ENCODE results near the gene GCLM.

The GCLM gene

DNA sequence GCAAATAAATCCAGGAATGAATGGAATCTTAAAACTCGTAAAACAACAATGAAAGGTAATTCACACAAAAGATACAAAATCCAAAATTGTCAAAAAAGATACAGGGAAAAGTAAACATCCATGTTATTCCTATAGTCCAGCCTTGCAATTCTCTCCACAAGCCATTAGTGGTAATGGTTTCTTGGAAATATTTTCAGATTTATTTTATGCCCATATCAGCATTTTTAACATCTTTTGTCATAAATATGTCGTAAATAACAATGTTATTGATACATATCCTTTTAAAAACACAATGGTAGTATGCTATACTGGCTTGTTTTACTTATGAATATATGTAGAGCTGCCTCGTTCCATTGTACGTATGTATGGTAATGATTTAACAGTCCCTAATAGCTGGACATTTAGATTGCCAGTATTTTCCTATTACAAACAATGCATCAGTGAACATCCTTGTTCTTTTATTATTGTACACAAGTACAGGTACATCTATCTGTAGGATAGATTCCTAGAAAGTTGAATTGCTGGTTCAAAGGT lies 60.8 kb downstream of the GCLM start:
- in situ Hi-C loops (cut with MboI; ENCODE audit: low sequenced_read_pairs) = loop anchor here (25.0 kb wide), 1 partner anchor 411 kb away; the partner anchor contains the start of gene FNBP1L
- no peaks in the 10 kb centered on the region for H3K36me3 ChIP-seq (replicated peaks)
- no peaks in the 10 kb centered on the region for H3K9me3 ChIP-seq
- H3K27me3 ChIP-seq (ENCODE audit: low read depth) = peaks cover 4% of the 10 kb centered on the region; the same call in 1 of the 2 replicates
- DNase-seq (ENCODE audit: low spot score in 2 of 2) = no peak
- peaks cover 5% of the 10 kb centered on the region for H3K4me1 ChIP-seq
- H3K4me3 ChIP-seq = peak overlapping the region; percentile 83

DNA sequence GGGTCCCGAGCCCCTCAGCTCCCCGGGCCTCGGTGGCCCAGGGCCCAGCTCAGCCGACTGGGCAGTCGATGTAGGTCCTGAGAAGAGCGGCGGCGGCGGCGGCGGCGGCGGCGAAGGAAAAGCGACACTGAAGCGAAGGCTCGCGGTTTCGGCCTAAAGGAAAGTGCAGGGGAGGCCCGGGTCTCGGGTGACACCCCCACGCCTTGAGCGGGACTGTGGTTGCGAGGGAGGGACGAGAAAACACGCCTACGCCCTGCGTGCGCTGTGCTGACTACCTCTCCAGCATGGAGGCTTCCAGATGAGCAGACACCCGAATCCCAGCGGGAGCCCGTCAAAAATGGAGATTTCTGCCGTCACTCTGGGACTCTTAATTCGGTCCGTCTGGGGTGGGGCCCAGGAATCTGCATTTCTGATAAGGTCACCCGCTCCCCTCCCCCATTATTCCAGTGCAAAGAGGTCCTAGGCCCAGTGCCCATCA lies 61.4 kb downstream of the GCLM start:
- peak overlapping the region; percentile 83 for H3K4me3 ChIP-seq
- in situ Hi-C loops (cut with MboI; ENCODE audit: low sequenced_read_pairs) = loop anchor here (25.0 kb wide), 1 partner anchor 411 kb away; the partner anchor contains the start of gene FNBP1L
- no peaks in the 10 kb centered on the region; the same call in 1 of the 2 replicates for H3K27me3 ChIP-seq (ENCODE audit: low read depth)
- H3K9me3 ChIP-seq = no peaks in the 10 kb centered on the region
- peak; percentile 47 to 82 for DNase-seq (ENCODE audit: low spot score in 2 of 2)
- H3K36me3 ChIP-seq (replicated peaks) = no peaks in the 10 kb centered on the region
- H3K4me1 ChIP-seq = peaks cover 5% of the 10 kb centered on the region

DNA sequence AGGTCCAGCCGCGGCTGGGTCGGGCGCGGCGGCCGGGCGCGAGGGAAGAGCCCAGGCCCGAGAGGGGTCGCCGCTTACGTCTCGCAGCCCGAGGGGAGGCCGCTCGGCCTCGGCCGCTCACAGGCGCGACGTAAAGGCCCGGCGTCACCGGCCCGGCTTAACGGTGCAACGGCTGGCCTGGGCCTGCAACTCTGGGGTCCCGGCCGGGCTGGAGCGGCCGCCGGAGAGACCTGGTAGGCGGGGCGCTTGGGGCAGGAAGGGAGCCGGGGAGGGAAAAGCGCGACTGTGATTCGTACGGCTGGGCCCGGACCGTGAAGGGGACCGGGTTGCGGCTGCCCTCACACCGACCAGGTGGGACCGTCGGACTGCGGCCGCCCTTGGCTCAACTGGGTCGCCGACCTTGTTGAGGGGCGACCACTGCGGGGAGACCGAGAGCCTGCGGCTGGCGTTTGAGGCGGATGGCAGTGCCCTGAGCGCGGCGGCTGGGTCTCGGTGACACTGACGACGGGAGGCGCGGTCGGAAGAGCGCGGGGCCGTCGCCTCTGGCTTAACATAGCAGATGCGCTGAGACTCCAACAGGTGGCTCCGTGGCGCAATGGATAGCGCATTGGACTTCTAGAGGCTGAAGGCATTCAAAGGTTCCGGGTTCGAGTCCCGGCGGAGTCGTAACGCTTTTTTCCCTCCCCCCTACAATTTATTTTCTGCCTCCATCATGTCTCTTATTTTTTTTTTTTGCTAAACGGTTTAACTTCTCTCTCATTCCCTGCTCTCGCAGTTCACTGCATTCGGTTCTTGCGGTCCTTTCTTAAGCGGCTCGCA lies 62.0 kb downstream of the GCLM start:
- Histone ChIP-seq H3K4me3 (peak overlapping the region; percentile 83), H3K36me3 (replicated peaks) (no peaks in the 10 kb centered on the region), H3K9me3 (no peaks in the 10 kb centered on the region), H3K27me3 (ENCODE audit: low read depth) (no peaks in the 10 kb centered on the region), H3K4me1 (peaks cover 5% of the 10 kb centered on the region)
- DNase-seq (ENCODE audit: low spot score in 2 of 2) = peak; percentile 63 to 86
- in situ Hi-C loops (cut with MboI; ENCODE audit: low sequenced_read_pairs) = loop anchor here (25.0 kb wide), 1 partner anchor 410 kb away; the partner anchor contains the start of gene FNBP1L

DNA sequence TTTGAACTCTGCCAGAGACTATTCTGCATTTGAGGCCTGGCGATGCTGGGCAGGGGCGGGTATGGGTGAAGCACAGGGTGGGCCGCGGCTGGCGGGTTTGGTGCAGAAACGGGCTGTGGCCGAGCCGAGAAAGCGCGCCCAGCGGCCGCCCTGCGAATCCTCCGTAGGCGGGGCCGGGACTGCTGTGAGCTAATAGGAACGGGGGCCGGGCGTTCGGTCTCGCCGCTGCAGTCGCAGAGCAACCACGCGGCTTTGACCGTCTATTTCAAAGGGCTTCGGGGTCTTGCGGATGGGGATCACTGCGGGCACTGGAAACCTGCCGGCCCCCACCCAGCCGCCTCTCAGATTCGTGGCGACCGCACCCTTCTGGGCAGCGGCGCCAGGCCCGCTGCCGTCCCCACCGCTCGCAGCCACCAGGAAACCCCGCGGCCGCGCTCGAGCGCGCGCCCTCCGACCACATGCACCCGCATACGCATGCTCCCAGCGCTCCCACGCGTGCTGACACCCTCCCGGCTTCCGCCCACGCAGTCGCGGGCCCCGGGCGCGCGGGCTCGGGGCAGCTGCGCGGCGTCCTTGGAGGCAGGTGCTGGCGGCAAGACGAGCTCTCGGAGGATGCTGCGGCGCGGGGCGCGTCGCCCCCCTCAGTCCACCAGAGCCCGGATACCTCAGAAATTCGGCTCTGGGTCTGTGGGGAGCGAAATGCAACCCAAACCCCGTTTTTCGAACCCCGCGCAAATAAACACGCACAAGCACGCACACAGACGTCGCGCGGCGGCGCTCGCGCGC lies 62.8 kb downstream of the GCLM start:
- H3K27me3 ChIP-seq (ENCODE audit: low read depth) = no peaks in the 10 kb centered on the region
- peak overlapping the region; percentile 83 for H3K4me3 ChIP-seq
- H3K9me3 ChIP-seq = no peaks in the 10 kb centered on the region
- peak; percentile 82 to 93 for DNase-seq (ENCODE audit: low spot score in 2 of 2)
- in situ Hi-C loops (cut with MboI; ENCODE audit: low sequenced_read_pairs) = loop anchor here (25.0 kb wide), 1 partner anchor 409 kb away; the partner anchor contains the start of gene FNBP1L
- H3K36me3 ChIP-seq (replicated peaks) = no peaks in the 10 kb centered on the region
- H3K4me1 ChIP-seq = peaks cover 5% of the 10 kb centered on the region

DNA sequence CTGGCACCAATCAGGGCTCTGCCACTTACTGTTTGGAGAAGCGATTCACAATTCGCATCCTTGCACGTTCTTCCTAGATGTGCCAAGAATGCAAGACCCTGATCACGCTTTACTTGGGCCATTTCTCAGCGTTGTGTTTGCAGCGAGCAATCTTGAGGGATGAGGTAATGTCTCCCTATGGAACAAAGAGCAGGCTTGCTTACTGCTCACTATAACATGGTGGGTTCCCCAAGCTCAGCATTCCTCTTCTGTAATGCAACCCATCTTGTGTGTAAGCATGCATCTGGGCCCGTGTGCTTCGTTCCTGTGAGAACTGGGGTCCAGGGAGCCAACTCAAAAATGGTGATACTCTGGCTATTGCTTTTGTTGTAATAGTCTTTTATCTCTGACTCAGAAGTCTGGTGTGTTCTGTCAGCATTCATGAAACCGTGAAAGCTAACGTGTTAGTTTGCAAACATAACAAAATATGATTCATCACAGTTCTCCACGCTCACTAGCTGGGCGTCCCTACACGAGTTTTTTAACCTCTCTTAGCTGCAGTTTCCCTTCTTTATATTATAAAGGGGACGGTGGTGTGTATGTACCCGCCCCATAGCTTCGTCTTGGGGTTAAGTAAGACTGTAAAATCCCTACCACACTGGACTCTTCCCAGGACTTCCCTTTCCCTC lies 63.6 kb downstream of the GCLM start:
- Histone ChIP-seq H3K4me1 (peaks cover 5% of the 10 kb centered on the region), H3K9me3 (no peaks in the 10 kb centered on the region), H3K36me3 (replicated peaks) (no peaks in the 10 kb centered on the region), H3K27me3 (ENCODE audit: low read depth) (no peaks in the 10 kb centered on the region), H3K4me3 (peak overlapping the region; percentile 83)
- in situ Hi-C loops (cut with MboI; ENCODE audit: low sequenced_read_pairs) = loop anchor here (25.0 kb wide), 1 partner anchor 408 kb away; the partner anchor contains the start of gene FNBP1L
- DNase-seq (ENCODE audit: low spot score in 2 of 2) = no peak

DNA sequence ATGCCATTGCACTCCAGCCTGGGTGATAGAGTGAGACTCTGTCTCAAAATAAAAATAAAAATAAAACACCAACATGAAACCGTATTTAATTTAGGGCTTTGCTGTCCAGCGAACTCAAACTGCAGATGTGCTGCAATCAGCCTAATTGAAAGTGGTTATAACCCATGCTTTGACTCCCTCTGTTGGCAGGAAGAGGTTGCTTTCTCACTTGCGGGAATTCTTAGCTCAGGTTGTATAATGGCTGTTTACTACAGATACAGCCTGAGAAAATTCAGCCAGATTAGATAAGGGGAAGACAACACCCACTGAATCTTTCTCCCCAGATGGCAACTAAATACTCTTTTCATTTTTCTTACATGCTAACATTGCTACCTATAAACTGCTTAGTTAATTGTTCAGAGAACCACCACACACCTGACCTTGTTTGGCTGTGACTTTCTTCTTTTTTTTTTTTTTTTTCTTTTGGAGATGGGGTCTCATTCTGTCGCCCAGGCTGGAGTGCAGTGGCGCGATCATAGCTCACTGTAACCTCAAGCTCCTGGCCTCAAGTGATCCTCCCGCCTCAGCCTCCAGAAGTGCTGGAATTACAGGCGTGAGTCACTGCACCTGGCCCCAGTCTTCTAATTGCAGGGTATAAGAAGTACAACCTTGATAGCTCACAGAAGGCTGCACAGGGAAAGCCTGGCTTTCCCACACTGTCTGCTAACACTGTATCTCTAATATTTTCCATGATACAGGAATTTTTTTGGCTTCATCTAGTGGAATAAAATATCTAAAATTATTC lies 64.8 kb downstream of the GCLM start:
- H3K9me3 ChIP-seq = no peaks in the 10 kb centered on the region
- H3K4me3 ChIP-seq = no peak overlapping the region
- no peaks in the 10 kb centered on the region for H3K36me3 ChIP-seq (replicated peaks)
- DNase-seq (ENCODE audit: low spot score in 2 of 2) = peak; percentile 58 to 79
- peaks cover 5% of the 10 kb centered on the region for H3K4me1 ChIP-seq
- in situ Hi-C loops (cut with MboI; ENCODE audit: low sequenced_read_pairs) = loop anchor here (25.0 kb wide), 1 partner anchor 407 kb away; the partner anchor contains the start of gene FNBP1L
- no peaks in the 10 kb centered on the region for H3K27me3 ChIP-seq (ENCODE audit: low read depth)

DNA sequence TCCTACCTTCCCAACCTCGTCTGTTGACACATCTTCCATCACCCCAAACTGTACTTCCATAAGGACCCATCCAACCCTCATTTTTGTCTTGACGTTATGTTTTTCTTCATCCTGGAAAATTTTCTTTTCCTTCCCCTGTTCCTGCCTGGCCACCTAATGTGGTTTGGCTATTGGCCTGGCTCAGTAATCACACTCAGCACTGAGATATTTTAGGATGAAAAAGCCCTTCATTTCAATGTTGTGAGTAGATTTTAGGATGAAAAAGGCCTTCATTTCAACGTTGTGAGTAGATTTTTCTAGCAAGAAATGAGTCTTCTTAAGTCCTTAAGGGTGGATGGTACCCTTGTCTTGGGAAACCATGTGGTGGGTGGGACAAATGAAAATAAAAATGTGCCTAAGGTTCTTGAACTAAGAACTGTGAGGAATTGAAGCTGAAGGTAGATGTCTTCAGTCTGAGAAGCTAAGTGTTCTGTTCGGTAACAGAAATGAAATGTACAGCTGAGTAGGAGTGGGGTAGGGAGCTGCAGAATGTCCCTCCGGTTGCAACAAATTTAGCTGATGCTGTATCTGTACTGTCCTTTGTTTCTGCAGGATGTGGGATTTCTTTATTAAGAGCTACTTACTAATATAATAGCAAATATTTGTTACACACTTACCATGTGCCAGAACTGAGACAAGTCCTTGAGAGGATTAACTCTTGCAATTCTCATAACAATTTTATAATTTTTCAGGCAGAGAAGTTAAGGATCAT lies 66.3 kb downstream of the GCLM start:
- Histone ChIP-seq H3K4me3 (no peak overlapping the region), H3K4me1 (peaks cover 5% of the 10 kb centered on the region), H3K36me3 (replicated peaks) (no peaks in the 10 kb centered on the region), H3K9me3 (no peaks in the 10 kb centered on the region), H3K27me3 (ENCODE audit: low read depth) (no peaks in the 10 kb centered on the region)
- DNase-seq (ENCODE audit: low spot score in 2 of 2) = no peak
- in situ Hi-C loops (cut with MboI; ENCODE audit: low sequenced_read_pairs) = loop anchor here (25.0 kb wide), 1 partner anchor 406 kb away; the partner anchor contains the start of gene FNBP1L

DNA sequence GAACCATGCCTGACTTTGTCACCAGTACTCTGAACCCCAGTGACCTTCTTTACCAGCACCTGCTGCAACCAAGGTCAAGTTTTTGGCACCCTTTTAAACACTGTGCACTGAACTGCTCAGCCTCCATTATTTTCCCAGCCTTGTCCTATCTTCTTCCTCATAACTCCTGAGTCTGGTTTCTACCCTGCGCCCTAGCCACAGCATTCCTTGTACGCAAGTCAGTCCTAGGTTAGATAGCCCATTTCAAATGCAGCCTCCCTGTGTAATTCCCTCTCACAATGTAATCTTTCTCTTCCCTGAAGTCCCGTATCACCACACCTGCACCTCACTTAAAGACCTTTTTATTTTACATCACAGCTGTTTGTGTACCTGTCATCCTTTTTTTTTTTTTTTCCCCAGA lies 67.5 kb downstream of the GCLM start:
- Histone ChIP-seq H3K27me3 (ENCODE audit: low read depth) (no peaks in the 10 kb centered on the region), H3K4me1 (peaks cover 5% of the 10 kb centered on the region), H3K36me3 (replicated peaks) (no peaks in the 10 kb centered on the region), H3K9me3 (no peaks in the 10 kb centered on the region), H3K4me3 (no peak overlapping the region)
- DNase-seq (ENCODE audit: low spot score in 2 of 2) = no peak
- in situ Hi-C loops (cut with MboI; ENCODE audit: low sequenced_read_pairs) = loop anchor here (25.0 kb wide), 1 partner anchor 404 kb away; the partner anchor contains the start of gene FNBP1L

DNA sequence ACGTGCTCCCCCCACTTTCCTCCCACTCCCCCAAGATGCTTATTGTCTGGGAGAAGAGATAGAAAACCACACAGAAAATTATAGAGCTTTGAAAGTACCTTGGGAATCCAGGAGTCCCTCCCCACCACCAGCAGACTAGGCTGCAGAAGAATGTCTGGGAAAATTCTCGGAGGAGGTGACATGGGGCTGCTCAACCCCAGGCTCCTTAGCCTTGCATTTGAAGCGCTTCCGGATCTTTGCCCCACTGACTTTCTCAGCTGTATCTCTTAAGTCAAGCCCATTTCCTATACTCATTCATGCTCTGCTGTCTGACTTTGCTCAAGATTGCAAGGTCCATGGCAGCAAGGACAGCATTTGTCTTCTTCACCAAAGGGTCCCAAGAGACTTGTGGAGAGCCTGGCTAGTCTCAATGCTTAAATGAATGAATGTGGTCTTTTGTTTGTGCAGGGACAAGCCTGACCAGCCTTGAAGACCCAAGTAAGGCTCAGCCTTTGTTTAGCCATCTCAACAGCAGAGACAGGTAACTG lies 68.2 kb downstream of the GCLM start:
- no peak for DNase-seq (ENCODE audit: low spot score in 2 of 2)
- in situ Hi-C loops (cut with MboI; ENCODE audit: low sequenced_read_pairs) = loop anchor here (25.0 kb wide), 1 partner anchor 404 kb away; the partner anchor contains the start of gene FNBP1L
- H3K4me1 ChIP-seq = peaks cover 5% of the 10 kb centered on the region
- no peaks in the 10 kb centered on the region for H3K27me3 ChIP-seq (ENCODE audit: low read depth)
- H3K9me3 ChIP-seq = no peaks in the 10 kb centered on the region
- H3K4me3 ChIP-seq = no peak overlapping the region
- H3K36me3 ChIP-seq (replicated peaks) = no peaks in the 10 kb centered on the region

DNA sequence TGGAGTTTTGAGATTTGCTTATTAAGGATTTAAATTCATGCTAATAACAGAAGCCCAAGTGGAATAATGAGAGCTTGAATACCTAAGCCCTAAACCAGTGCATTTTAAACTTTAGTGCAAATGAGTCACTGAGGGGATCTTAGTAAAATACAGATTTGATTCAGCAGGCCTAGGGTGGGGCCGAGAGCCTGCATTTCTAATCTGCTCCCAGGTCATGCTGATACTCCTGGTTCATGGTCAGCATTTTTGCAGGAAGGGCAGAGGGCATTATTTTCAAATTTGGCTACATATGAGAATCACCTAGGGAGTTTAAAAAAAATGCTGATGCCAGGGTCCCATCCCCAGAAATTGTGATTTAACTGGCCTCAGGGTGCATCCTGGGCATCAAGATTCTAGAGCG lies 69.5 kb downstream of the GCLM start:
- in situ Hi-C loops (cut with MboI; ENCODE audit: low sequenced_read_pairs) = loop anchor here (25.0 kb wide), 1 partner anchor 402 kb away; the partner anchor contains the start of gene FNBP1L
- H3K27me3 ChIP-seq (ENCODE audit: low read depth) = no peaks in the 10 kb centered on the region
- no peaks in the 10 kb centered on the region for H3K9me3 ChIP-seq
- no peak for DNase-seq (ENCODE audit: low spot score in 2 of 2)
- no peak overlapping the region for H3K4me3 ChIP-seq
- no peaks in the 10 kb centered on the region for H3K36me3 ChIP-seq (replicated peaks)
- H3K4me1 ChIP-seq = no peaks in the 10 kb centered on the region; the same call in 1 of the 2 replicates

DNA sequence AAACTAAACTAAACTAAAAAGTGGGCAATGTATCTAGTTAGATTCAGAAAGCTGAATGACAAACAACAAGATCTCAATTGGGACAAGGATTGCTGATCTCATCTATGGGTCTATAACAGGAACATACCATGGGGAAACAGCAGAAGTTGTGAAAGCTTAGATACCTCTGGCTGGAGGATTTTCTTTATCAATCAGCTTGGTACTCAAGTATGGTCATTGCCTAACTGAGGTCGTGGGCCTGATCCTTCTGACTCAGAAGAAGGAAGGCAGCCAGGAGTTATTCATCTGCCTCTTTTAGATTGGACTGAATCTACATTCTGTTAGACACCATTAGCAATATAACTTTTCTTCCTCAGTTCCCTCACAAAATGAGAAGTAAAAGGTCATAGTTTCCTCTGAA lies 69.9 kb downstream of the GCLM start:
- in situ Hi-C loops (cut with MboI; ENCODE audit: low sequenced_read_pairs) = loop anchor here (25.0 kb wide), 1 partner anchor 402 kb away; the partner anchor contains the start of gene FNBP1L

More for the DNA sequence above, 69.9 kb downstream of the GCLM start:
- Histone ChIP-seq H3K4me1 (no peaks in the 10 kb centered on the region; the same call in 1 of the 2 replicates), H3K27me3 (ENCODE audit: low read depth) (no peaks in the 10 kb centered on the region), H3K36me3 (replicated peaks) (no peaks in the 10 kb centered on the region), H3K9me3 (no peaks in the 10 kb centered on the region), H3K4me3 (no peak overlapping the region)
- DNase-seq (ENCODE audit: low spot score in 2 of 2) = no peak

All from HAP-1 (cell line).